IPS-18c (cell line): ENCODE measurements around the gene OR6M1.

ENCODE experiments used
- H3K4me3 ChIP-seq: 2 replicates; pipeline ENCODE4 v1.7.0; 2013; ENCODE audit warnings: low read depth, mild to moderate bottlenecking, low read length, moderate library complexity; ENCODE audit not compliant: insufficient read depth
- H3K9me3 ChIP-seq: one replicate; pipeline ENCODE4 v1.6.1; 2013; ENCODE audit warnings: mild to moderate bottlenecking, low read length, moderate library complexity; ENCODE audit not compliant: control insufficient read depth, insufficient read depth

Gene OR6M1

DNA sequence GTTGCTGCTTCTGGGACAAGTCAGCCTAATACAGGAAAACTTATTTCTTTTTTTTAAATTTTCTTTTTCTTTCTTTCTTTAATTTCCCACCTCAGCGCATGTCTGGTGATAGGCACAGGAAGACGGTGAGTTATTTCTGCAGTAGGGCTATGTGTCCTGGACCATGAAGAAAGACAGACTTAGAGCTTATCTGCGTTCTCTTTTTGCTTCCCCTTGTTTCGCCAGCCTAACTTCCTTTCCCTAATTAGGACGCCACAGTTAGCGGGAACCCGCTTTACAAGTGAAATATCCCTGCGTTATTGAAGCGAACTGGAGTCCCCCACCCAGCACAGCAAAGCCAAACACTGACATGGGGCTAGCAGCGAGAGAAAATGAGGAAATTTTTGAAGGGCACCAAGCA lies 8.6 kb downstream of the OR6M1 start:
- Histone ChIP-seq H3K4me3 (no peak overlapping the region), H3K9me3 (no peaks in the 10 kb centered on the region)

DNA sequence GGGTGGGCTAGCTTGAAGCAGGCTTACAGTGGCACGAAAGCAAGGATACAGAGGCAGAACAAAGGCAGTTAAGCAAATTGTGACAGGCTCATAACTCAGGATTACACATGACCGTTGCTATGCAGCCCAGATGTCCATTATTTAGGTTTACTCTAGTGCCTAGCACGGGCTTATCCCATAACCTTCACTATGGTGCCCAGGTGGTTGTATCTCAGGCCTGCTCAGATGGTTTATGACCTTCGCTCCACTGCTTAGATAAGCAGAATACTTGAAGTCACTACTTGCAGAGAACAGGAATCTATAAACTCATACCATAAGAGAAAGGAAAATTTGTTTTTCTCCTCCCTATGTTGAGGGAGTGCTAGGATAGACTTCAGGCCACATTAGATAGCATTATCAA lies 9.0 kb downstream of the OR6M1 start:
- H3K4me3 ChIP-seq, result no peak overlapping the region
- H3K9me3 ChIP-seq, result no peaks in the 10 kb centered on the region

DNA sequence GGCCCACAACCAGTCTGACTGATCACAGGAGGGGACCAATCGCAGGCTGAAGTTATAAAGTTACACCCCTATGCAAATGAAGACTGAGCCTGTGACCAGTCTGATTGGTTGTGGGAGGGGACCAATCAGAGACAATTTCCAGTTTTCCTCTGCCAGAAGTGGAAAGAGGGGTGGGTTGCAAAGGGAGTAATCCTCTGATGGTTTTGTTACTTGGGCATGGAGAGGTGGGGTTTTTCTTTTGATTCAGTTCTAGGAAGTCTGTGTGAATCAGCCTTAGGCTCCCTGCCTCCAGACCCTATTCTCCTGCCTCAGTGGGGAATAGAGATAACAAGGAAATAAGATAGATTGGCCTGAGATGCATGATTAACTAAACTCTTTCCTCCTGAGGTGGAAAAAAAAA lies 9.9 kb downstream of the OR6M1 start:
- Histone ChIP-seq H3K4me3 (no peak overlapping the region), H3K9me3 (no peaks in the 10 kb centered on the region)

DNA sequence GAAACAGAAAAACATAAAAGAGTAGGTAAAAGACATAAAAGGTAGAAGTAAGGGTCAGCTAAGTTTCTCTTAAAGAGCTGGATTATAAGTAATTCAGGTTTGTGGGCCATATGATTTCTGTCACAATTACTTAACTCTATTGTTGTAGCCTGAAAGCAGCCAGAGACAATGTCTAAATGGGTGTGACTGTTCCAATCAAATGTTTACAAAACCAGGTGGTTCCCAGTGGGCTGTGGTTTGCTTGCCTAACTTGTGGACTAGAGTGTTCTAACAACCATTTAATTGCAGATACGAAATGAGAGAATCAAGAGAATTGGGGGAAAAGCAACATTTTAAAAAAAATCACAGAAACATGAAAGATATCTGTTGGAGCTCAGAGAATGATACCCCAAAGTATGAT lies 22.6 kb downstream of the OR6M1 start:
- Histone ChIP-seq H3K4me3 (no peak overlapping the region), H3K9me3 (no peaks in the 10 kb centered on the region)

DNA sequence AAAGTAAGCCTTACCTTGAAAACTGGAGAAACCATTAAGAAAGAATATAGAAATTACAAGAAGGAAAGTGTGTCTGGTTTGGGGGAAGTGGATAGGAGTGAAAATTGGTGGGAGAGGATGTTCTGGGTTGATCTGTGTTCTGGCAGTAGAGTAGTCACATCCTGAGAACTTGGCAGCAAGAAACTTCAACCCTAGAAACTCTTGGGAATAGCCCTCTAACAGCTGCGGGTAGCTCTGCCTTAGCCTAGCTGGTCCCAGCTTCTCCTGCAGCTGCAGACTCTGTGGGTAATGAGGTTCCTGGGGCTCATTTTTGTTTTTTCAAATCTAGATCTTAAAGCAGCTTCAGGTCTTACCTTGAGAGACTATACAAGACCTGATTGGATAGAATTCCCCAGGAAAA lies 27.6 kb downstream of the OR6M1 start:
- no peaks in the 10 kb centered on the region for H3K9me3 ChIP-seq
- H3K4me3 ChIP-seq, result no peak overlapping the region

DNA sequence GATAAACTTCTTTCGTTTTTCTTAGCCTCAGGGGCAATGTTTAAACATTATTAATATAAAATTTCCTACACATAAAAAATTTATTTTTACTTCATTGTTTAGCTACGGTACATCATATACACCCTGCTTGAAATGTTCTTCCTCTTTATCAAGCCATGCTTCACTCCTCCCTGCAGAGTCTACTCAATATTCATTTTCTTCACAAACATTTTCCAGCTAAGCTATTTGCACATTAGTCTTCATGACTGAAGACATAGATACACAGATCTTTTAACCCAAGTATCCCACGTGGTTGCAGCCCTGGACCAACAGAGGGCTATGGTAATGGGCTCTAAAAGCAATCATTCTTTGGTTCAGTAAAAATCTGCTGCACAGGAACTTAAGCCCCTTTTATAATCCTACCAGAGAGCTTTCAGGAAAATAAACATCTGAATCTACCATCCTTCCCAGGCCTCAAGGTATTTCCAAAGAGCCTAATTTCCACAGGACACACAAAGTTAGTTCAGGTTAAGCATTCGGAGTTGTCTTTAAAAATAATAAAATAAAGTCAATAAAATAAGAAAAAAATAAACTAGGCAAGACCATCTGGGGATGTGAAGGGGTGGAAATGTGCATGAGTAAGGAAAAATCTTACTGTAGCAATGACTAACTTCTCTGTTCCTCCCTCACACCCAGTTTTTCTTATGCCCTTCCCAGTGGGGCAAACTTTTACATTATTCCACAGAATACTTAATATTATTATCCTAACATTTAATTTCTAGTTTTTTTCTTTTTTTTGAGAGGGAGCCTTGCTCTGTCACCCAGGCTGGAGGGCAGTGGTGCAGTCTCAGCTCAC lies 30.2 kb downstream of the OR6M1 start:
- Histone ChIP-seq H3K4me3 (no peak overlapping the region), H3K9me3 (no peaks in the 10 kb centered on the region)

DNA sequence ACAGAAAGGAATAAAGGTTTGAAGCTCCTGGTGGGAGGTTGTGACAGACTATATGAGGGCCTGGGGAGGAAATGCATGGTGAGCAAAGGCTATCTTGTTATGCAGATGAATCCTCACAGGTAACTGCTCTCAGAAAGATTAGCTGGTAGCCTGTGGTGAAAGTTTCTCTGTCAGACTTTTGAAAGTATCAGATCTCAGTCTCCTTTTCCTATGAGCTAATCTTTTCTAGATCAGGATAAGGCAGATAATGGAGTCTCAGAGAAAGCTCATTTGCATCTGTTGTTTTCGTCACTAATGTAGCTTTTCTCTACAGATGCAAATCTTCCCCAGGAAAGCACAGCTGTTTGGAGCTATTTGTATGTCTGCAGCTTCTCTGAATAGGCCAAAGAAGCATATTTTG lies 30.9 kb downstream of the OR6M1 start:
- H3K9me3 ChIP-seq, result no peaks in the 10 kb centered on the region
- no peak overlapping the region for H3K4me3 ChIP-seq

DNA sequence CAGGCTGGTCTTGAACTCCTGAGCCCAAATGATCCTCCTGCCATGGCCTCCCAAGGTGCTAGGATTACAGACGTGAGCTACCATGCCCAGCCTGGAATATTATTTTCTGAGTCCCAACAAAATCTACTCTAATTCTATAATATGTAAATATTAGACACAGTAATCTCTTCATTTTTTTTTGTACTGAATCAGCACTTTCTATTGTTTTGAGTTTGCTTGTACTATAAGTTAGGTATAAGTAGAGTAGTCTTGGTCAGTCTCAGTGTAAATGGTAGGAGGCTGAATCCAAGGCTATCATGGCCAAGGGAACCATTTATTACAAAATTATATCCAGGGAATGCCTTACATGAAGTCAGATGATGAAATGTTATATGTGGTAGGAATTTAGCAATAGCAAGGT lies 32.2 kb downstream of the OR6M1 start:
- no peaks in the 10 kb centered on the region for H3K9me3 ChIP-seq
- no peak overlapping the region for H3K4me3 ChIP-seq

DNA sequence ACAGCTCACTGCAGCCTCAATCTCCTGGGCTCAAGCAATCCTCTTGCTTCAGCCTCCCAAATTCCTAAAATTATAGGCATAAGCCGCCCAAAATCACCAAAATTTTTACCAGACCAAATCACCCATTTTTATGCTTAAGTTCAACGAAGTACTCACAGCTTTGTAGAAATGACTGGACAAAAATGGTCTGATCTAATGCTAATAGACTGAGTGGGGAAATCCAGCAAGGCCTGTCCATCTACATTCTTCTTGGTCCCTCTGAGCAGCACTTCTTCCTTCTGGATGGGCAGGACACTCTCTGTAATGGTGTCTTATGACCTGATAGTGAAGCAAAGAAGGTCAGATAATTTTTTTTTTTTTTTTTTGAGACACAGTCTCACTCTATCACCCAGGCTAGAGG lies 33.1 kb downstream of the OR6M1 start:
- Histone ChIP-seq H3K9me3 (no peaks in the 10 kb centered on the region), H3K4me3 (no peak overlapping the region)

DNA sequence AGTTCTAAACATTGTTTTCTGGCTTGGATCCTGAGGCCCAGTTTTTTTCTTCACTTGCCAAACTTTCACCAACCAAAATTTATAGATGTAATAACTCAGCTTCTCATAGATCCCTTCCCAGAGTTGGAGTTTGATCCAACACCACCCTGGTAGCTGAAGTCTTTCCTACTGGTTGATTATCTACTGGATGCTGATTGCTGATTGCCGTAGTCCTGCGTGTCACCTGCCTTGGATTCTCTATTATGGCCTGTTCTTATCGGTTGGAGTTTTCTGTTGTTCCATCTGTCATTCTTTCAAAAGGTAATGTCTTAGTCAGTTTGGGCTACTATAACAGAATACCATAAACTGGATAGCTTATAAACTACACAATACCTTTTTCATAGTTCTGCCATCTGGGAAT lies 34.5 kb downstream of the OR6M1 start:
- H3K4me3 ChIP-seq, result no peak overlapping the region
- no peaks in the 10 kb centered on the region for H3K9me3 ChIP-seq

DNA sequence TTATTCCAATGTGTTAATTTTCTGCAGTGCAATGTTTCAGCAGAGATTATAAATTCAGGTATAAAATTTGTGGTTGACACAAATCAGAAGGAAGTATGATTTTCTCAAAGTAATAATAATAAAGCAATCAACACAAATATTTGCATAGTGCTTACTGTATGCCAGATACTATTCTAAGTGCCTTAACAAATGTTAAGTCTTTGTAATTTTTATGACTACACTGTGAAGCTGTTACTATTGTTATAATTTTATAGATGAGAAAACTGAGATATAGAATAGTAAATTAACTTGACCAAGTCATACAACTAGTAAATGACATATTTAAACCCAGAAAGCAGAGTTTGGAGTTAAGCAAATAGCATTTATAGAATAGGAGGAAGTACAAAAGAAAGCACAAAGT lies 35.4 kb downstream of the OR6M1 start:
- H3K4me3 ChIP-seq, result no peak overlapping the region
- no peaks in the 10 kb centered on the region for H3K9me3 ChIP-seq

DNA sequence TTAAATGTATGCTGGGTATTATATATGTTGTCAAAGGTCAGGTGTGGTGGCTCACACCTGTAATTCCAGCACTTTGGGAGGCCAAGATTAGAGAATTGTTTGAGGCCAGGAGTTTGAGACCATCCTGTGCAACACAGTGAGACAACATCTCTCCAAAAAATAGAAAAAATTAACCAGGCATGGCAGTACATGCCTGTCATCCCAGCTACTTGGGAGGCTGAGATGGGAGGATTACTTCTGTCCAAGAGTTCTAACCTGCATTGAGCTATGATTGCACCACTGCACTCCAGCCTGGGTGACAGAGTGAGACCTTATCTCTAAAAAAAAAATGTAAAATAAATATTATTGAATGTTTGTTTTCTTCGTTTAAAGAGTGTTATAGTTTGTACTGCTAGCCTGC lies 40.5 kb downstream of the OR6M1 start:
- Histone ChIP-seq H3K9me3 (peaks cover 11% of the 10 kb centered on the region), H3K4me3 (no peak overlapping the region)

DNA sequence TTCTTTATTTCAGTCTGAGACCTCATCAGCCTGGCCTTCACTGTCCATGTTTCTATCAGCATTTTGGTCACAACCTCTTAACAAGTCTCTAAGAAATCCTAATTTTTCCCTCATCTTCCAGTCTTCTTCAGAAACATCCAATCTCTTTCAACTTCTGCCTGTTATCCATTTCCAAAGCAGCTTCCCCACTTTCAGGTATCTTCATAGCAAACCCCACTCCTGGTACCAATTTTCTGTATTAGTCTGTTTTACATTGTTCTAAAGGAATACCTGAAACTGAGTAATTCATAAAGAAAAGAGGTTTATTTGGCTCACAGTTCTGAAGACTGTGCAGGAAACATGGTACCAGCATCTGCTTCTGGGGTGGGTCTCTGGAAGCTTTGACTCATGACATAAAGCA lies 43.7 kb downstream of the OR6M1 start:
- no peak overlapping the region for H3K4me3 ChIP-seq
- H3K9me3 ChIP-seq, result peaks cover 11% of the 10 kb centered on the region

DNA sequence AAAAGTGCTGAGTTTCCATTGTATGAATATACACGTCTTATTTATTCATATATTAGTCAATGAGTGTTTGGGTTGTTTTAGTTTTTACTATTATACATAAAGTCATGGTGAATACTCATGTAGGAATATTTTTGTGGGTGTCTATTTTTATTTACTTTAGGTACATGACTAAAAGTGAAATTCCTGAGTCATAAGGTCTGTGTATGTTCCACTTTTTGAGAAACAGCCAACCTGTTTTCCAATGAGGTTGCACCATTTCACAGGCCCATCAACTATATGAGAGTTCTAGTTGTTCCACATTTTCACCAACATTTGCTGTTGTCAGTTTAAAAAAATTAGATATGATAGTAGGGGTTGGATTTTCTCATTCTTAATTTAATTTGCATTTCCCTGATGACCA lies 45.3 kb downstream of the OR6M1 start:
- Histone ChIP-seq H3K9me3 (peaks cover 11% of the 10 kb centered on the region), H3K4me3 (no peak overlapping the region)

DNA sequence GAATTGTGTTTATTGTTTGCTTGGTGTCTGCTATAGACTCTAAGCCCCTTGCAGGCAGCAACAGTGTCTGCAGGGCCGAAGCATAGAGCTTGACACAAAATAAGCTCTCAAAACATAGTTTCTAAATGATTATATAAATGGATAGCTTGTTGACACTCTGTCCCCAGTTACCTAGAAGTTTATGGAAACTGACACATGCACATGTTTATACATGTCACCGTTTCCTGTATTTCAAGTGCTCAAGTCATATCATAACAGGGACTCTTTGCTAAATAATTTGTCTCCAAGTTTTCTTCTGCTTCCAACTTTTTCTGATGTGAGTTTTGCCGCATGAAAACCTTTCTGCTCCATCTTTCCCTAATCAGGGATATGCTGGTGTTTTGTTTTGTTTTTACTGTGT lies 48.2 kb downstream of the OR6M1 start:
- H3K4me3 ChIP-seq, result no peak overlapping the region
- H3K9me3 ChIP-seq, result peaks cover 11% of the 10 kb centered on the region

DNA sequence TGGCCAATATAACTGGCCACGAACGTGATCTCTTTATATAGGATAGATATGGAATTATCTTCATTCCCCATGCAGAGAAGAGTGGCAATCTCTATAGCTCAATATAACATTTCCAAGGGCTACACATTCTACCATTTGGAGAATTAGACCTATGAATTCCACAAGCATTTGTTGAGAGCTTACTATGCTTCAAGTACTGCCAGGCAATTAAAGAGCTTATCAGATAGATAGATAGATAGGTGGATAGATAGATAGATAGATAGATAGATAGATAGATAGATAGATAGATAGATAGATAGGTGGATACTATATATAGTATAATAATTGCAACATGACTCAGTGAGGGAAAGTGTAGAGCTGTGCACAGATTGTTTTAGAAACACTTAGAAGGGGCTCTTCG lies 50.3 kb downstream of the OR6M1 start:
- H3K9me3 ChIP-seq, result no peaks in the 10 kb centered on the region
- no peak overlapping the region for H3K4me3 ChIP-seq
